CD4-positive, alpha-beta T cell (primary cell): Measurements from ENCODE around the gene SERPIND1. TPM values are rescaled to one million over a fixed set of nuclear protein-coding genes. Genes with fewer than 3 reads are reported as not detected.

Source experiments
- ATAC-seq: fragments of 200-7000 bp; cut with Tn5 transposase; one replicate; pipeline ENCODE4 v1.10.0; 2022; ENCODE audit warnings: mild to moderate bottlenecking; ENCODE audit not compliant: poor library complexity
- CTCF ChIA-PET: fragments of 350-600 bp; sonication (Branson Sonifier 250); formaldehyde crosslinking; loops from one replicate; lab custom pipeline; 2021; ENCODE audit warnings: antibody characterized with exemption, inconsistent platforms; lab: Charles Lee
- POLR2A ChIA-PET: fragments of 350-600 bp; sonication (Branson Sonifier 250); formaldehyde crosslinking; loops from one replicate; lab custom pipeline; 2021; ENCODE audit warnings: antibody characterized with exemption, inconsistent platforms; lab: Charles Lee
- DNase-seq, 14 experiments: peaks; one replicate each; pipeline ENCODE4 v3.0.0-alpha.2; 2013 to 2020; ENCODE audit warnings: mixed read lengths in 2 of 14
- H3K27ac ChIP-seq, 2 donors: one replicate each; pipeline versions ENCODE4 v1.5.1 to v1.7.0; 2013; ENCODE audit warnings: low read length in 2 of 2, low read depth in 1 of 2, mild to moderate bottlenecking in 1 of 2
- H3K27me3 ChIP-seq, 2 experiments: 1 replicate in 1 of 2; 2 replicates in 1 of 2; pipeline versions ENCODE4 v1.6.1 to v1.7.0; 2013; ENCODE audit warnings: low read length in 2 of 2, control low read depth in 1 of 2, mild to moderate bottlenecking in 1 of 2, moderate library complexity in 1 of 2; ENCODE audit not compliant: insufficient read depth in 2 of 2, control insufficient read depth in 1 of 2
- H3K36me3 ChIP-seq: one replicate; pipeline ENCODE4 v1.6.1; 2013; ENCODE audit warnings: low read length, control low read depth; ENCODE audit not compliant: insufficient read depth
- H3K4me1 ChIP-seq: one replicate; pipeline ENCODE4 v1.6.1; 2013; ENCODE audit warnings: low read length, control low read depth; ENCODE audit not compliant: insufficient read depth
- H3K4me3 ChIP-seq: one replicate; pipeline ENCODE4 v1.5.1; 2013; ENCODE audit warnings: mild to moderate bottlenecking, low read length, moderate library complexity
- H3K9me3 ChIP-seq, 2 experiments: 1 replicate in 1 of 2; 2 replicates in 1 of 2; pipeline versions ENCODE4 v1.6.1 to v1.7.0; 2013; ENCODE audit warnings: low read length in 2 of 2, mild to moderate bottlenecking in 2 of 2, control low read depth in 1 of 2, moderate library complexity in 1 of 2; ENCODE audit not compliant: control insufficient read depth in 1 of 2, insufficient read depth in 1 of 2
- H3K27ac Mint-ChIP-seq: one replicate; pipeline ENCODE4 v1.8.0; 2020; ENCODE audit warnings: mixed read lengths
- H3K27me3 Mint-ChIP-seq: one replicate; pipeline ENCODE4 v1.8.0; 2021; ENCODE audit warnings: mixed read lengths
- H3K36me3 Mint-ChIP-seq: one replicate; pipeline ENCODE4 v1.8.0; 2021; ENCODE audit warnings: low read depth, mixed read lengths
- H3K4me1 Mint-ChIP-seq: one replicate; pipeline ENCODE4 v1.8.0; 2021; ENCODE audit warnings: low read depth, mixed read lengths
- H3K4me3 Mint-ChIP-seq: one replicate; pipeline ENCODE4 v1.8.0; 2020; ENCODE audit warnings: mild to moderate bottlenecking, mixed read lengths
- H3K9me3 Mint-ChIP-seq: one replicate; pipeline ENCODE4 v1.8.0; 2020; ENCODE audit warnings: mixed read lengths
- CTCF ChIP-seq: fragments of 200-600 bp; IDR thresholded peaks from one replicate; pipeline ENCODE4 v1.8.0; 2022; ENCODE audit warnings: antibody characterized with exemption, mild to moderate bottlenecking
- intact Hi-C, 2 experiments: fragments of 100-400 bp; cut with DNase I in 1 of 2; cut with micrococcal nuclease in 1 of 2; formaldehyde crosslinking; loops; one replicate each; pipeline versions ENCODE4 v1.15.1 to v1.9.0; 2023 to 2025; cut with DNase I, micrococcal nuclease
- total RNA-seq, 174 experiments: library from RNA in 2 of 174; stranded (reverse) in 2 of 174; gene quantifications; one replicate each; pipeline ENCODE4 v1.2.3 and lab custom pipeline; 2021 to 2026

Gene SERPIND1
- total RNA-seq, 2 experiments from 2014 or later, result not detected

GRCh38 chr22:20758688-20759087 lies 15.2 kb upstream of the SERPIND1 start:
- no peak overlapping the region for H3K27ac Mint-ChIP-seq
- H3K9me3 Mint-ChIP-seq, result no peaks in the 10 kb centered on the region
- no peak for TF ChIP-seq CTCF
- intact Hi-C loops, result no loop called here
- DNase-seq, result no peak
- Histone ChIP-seq H3K4me1 (no peaks in the 10 kb centered on the region), H3K9me3 (no peaks in the 10 kb centered on the region), H3K4me3 (no peak overlapping the region), H3K36me3 (peaks cover 53% of the 10 kb centered on the region), H3K27me3 (no peaks in the 10 kb centered on the region), H3K27ac (no peak overlapping the region)
- no peaks in the 10 kb centered on the region for H3K27me3 Mint-ChIP-seq
- no peak overlapping the region for H3K4me3 Mint-ChIP-seq
- peaks cover 67% of the 10 kb centered on the region for H3K36me3 Mint-ChIP-seq
- H3K4me1 Mint-ChIP-seq, result no peaks in the 10 kb centered on the region
- POLR2A ChIA-PET, result no interaction called here
- CTCF ChIA-PET, result interaction anchor here (1.3 kb wide), 1 partner anchor 17 kb away, joined by 4 read pairs; no protein-coding TSS in a partner anchor
- ATAC-seq, result no peak

GRCh38 chr22:20760084-20760483 lies 13.8 kb upstream of the SERPIND1 start:
- intact Hi-C loops, result no loop called here
- no peak for DNase-seq
- ChIA-PET POLR2A (no interaction called here), CTCF (interaction anchor here (0.6 kb wide), 1 partner anchor 1517 kb away, joined by 3 read pairs; no protein-coding TSS in a partner anchor)
- Histone ChIP-seq H3K4me3 (no peak overlapping the region), H3K27ac (no peak overlapping the region), H3K9me3 (no peaks in the 10 kb centered on the region), H3K27me3 (no peaks in the 10 kb centered on the region), H3K4me1 (no peaks in the 10 kb centered on the region), H3K36me3 (peaks cover 63% of the 10 kb centered on the region)
- no peak for TF ChIP-seq CTCF
- Mint-ChIP-seq H3K9me3 (no peaks in the 10 kb centered on the region), H3K4me1 (no peaks in the 10 kb centered on the region), H3K36me3 (peaks cover 72% of the 10 kb centered on the region), H3K27ac (no peak overlapping the region), H3K27me3 (no peaks in the 10 kb centered on the region), H3K4me3 (no peak overlapping the region)
- ATAC-seq, result no peak

- ChIA-PET POLR2A (no interaction called here), CTCF (no interaction called here)
- H3K27me3 ChIP-seq, result no peaks in the 10 kb centered on the region
- no peak overlapping the region for H3K27ac ChIP-seq
- H3K9me3 ChIP-seq, result no peaks in the 10 kb centered on the region
- Mint-ChIP-seq H3K4me3 (no peak overlapping the region), H3K27me3 (no peaks in the 10 kb centered on the region), H3K36me3 (peaks cover 78% of the 10 kb centered on the region), H3K27ac (no peak overlapping the region), H3K9me3 (no peaks in the 10 kb centered on the region), H3K4me1 (no peaks in the 10 kb centered on the region)
- H3K4me1 ChIP-seq, result no peaks in the 10 kb centered on the region
- H3K36me3 ChIP-seq, result peaks cover 70% of the 10 kb centered on the region
- ATAC-seq (no peak), DNase-seq (no peak)
- no peak overlapping the region for H3K4me3 ChIP-seq
- intact Hi-C loops, result no loop called here
- TF ChIP-seq CTCF, result no peak
Measured at GRCh38 chr22:20761536-20761935, 12.4 kb upstream of the SERPIND1 start.
